ENCODE measurements around the gene STUB1.

- TF ChIP-seq POLR2A (IDR thresholded peaks at IDR 0.05; ENCODE audit: low read depth, low read length), result no peak
- peak in 1 of 2 donors; percentile 15 for TF ChIP-seq CTCF (IDR thresholded peaks at IDR 0.05; ENCODE audit: extremely low read depth in 1 of 2, insufficient read depth in 1 of 2, low read depth in 1 of 2, low read length in 2 of 2)
- no peak for TF ChIP-seq EZH2 (IDR thresholded peaks at IDR 0.05; ENCODE audit: borderline replicate concordance, low read depth, low read length, severe bottlenecking)
- no peak for TF ChIP-seq POLR2AphosphoS5 (IDR thresholded peaks at IDR 0.05; ENCODE audit: insufficient read depth, low read depth, low read length)
- no peak for TF ChIP-seq MAX (IDR thresholded peaks at IDR 0.05; ENCODE audit: insufficient read depth, insufficient read length)
- no peak for TF ChIP-seq MYC (IDR thresholded peaks at IDR 0.05; ENCODE audit: low read depth, low read length)
- TF ChIP-seq JUN (IDR thresholded peaks at IDR 0.05; ENCODE audit: borderline replicate concordance, insufficient read depth, insufficient read length, low read depth), result no peak
These were observed 946 bp downstream of the STUB1 start for GRCh38 chr16:680967-681745.

Data from endothelial cell of umbilical vein (primary cell).